CD14-positive monocyte (primary cell): Measurements from ENCODE around the gene MUC5AC. TPM values are rescaled to one million over a fixed set of nuclear protein-coding genes. Genes with fewer than 3 reads are reported as not detected.

Source experiments
- DNase-seq, 3 donors: peaks; one replicate each; pipeline ENCODE4 v3.0.0-alpha.2; 2011 to 2022
- H2AFZ ChIP-seq: 2 replicates; pipeline ENCODE4 v1.6.0; 2012; ENCODE audit warnings: mild to moderate bottlenecking, low read depth, low read length, inconsistent platforms; ENCODE audit not compliant: insufficient read depth, poor library complexity, severe bottlenecking
- H3K27ac ChIP-seq, 2 donors: 1 replicate in 1 of 2; 2 replicates in 1 of 2; pipeline ENCODE4 v1.5.1; 2012 to 2013; ENCODE audit warnings: low read length in 2 of 2, control low read depth in 1 of 2, inconsistent platforms in 1 of 2, low read depth in 1 of 2, mild to moderate bottlenecking in 1 of 2
- H3K27me3 ChIP-seq, 2 donors: one replicate each; pipeline versions ENCODE4 v1.6.0 to v1.6.1; 2011 to 2013; ENCODE audit warnings: low read length in 2 of 2; ENCODE audit not compliant: control insufficient read depth in 2 of 2, insufficient read depth in 2 of 2
- H3K36me3 ChIP-seq, 2 donors: replicated peaks in 1 of 2; 1 replicate in 1 of 2; 2 replicates in 1 of 2; pipeline versions ENCODE4 v1.5.1 to v1.6.1; 2012 to 2013; ENCODE audit warnings: low read length in 2 of 2, control low read depth in 1 of 2, inconsistent platforms in 1 of 2, mild to moderate bottlenecking in 1 of 2; ENCODE audit not compliant: insufficient read depth in 2 of 2, control insufficient read depth in 1 of 2
- H3K4me1 ChIP-seq, 2 donors: 1 replicate in 1 of 2; 2 replicates in 1 of 2; pipeline versions ENCODE4 v1.5.1 to v1.6.1; 2012 to 2013; ENCODE audit warnings: low read length in 2 of 2, control low read depth in 1 of 2, inconsistent platforms in 1 of 2, mild to moderate bottlenecking in 1 of 2, moderate library complexity in 1 of 2; ENCODE audit not compliant: insufficient read depth in 2 of 2, control insufficient read depth in 1 of 2
- H3K4me2 ChIP-seq: replicated peaks from 2 replicates; pipeline ENCODE3; 2012; ENCODE audit warnings: low read length, moderate library complexity, mild to moderate bottlenecking; ENCODE audit not compliant: poor library complexity, severe bottlenecking; ENCODE audit errors: extremely low read depth
- H3K4me3 ChIP-seq, 3 experiments: fragments of 200-600 bp in 1 of 3; sonication (generic) in 1 of 3; replicated peaks in 1 of 3; 1 replicate in 2 of 3; 2 replicates in 1 of 3; pipeline ENCODE4 v1.5.1; 2011 to 2013; ENCODE audit warnings: low read length in 3 of 3, mild to moderate bottlenecking in 3 of 3, control low read depth in 2 of 3, low read depth in 2 of 3, inconsistent platforms in 1 of 3, moderate library complexity in 1 of 3
- H3K79me2 ChIP-seq: 2 replicates; pipeline ENCODE4 v1.6.0; 2012; ENCODE audit warnings: mild to moderate bottlenecking, control low read depth, inconsistent platforms, low read length, moderate library complexity; ENCODE audit not compliant: insufficient read depth
- H3K9ac ChIP-seq: 2 replicates; pipeline ENCODE4 v1.6.0; 2017; ENCODE audit warnings: low read length, mild to moderate bottlenecking; ENCODE audit not compliant: insufficient read depth, poor library complexity, severe bottlenecking
- H3K9me3 ChIP-seq, 2 donors: replicated peaks in 1 of 2; 1 replicate in 1 of 2; 2 replicates in 1 of 2; pipeline versions ENCODE4 v1.5.1 to v1.6.1; 2012 to 2013; ENCODE audit warnings: low read length in 2 of 2, control low read depth in 1 of 2; ENCODE audit not compliant: control insufficient read depth in 1 of 2, insufficient read depth in 1 of 2
- H4K20me1 ChIP-seq: 2 replicates; pipeline ENCODE4 v1.6.0; 2012; ENCODE audit warnings: mild to moderate bottlenecking, low read length, control low read depth, moderate library complexity; ENCODE audit not compliant: insufficient read depth
- H3K27ac Mint-ChIP-seq, 7 donors: one replicate each; pipeline ENCODE4 v1.8.0; 2020; ENCODE audit warnings: mild to moderate bottlenecking in 7 of 7, mixed read lengths in 7 of 7, moderate library complexity in 6 of 7, inconsistent platforms in 2 of 7
- H3K27me3 Mint-ChIP-seq, 3 donors: one replicate each; pipeline ENCODE4 v1.8.0; 2021 to 2022; ENCODE audit warnings: low read depth in 3 of 3, mild to moderate bottlenecking in 3 of 3, mixed read lengths in 3 of 3, moderate library complexity in 3 of 3, inconsistent platforms in 1 of 3
- H3K36me3 Mint-ChIP-seq, 2 donors: one replicate each; pipeline ENCODE4 v1.8.0; 2020; ENCODE audit warnings: mixed read lengths in 2 of 2, inconsistent platforms in 1 of 2, mild to moderate bottlenecking in 1 of 2
- H3K4me1 Mint-ChIP-seq: one replicate; pipeline ENCODE4 v1.8.0; 2020; ENCODE audit warnings: mild to moderate bottlenecking, mixed read lengths
- H3K4me3 Mint-ChIP-seq, 2 donors: one replicate each; pipeline ENCODE4 v1.8.0; 2020; ENCODE audit warnings: mild to moderate bottlenecking in 2 of 2, mixed read lengths in 2 of 2, moderate library complexity in 1 of 2
- H3K9me3 Mint-ChIP-seq, 7 donors: one replicate each; pipeline ENCODE4 v1.8.0; 2020 to 2022; ENCODE audit warnings: mixed read lengths in 7 of 7, mild to moderate bottlenecking in 6 of 7, moderate library complexity in 6 of 7, inconsistent platforms in 2 of 7
- WGBS: methylation state at CpG from one replicate; pipeline ENCODE4 v1.1.5; 2013; ENCODE audit warnings: missing lambda C conversion rate; ENCODE audit not compliant: insufficient coverage; 5-methylcytosine and 5-hydroxymethylcytosine counted together
- intact Hi-C, 2 donors: fragments of 100-400 bp; cut with micrococcal nuclease; formaldehyde crosslinking; loops; one replicate each; pipeline versions ENCODE4 v1.15.0 to v1.15.1; 2023
- polyA plus RNA-seq, 3 donors: library from polyadenylated mRNA; depleted of rRNA in 1 of 3; unstranded in 2 of 3; stranded (reverse) in 1 of 3; fragments of 300-500 nt in 2 of 3; fragments of >200 nt in 1 of 3; fragmentation: Illumina TruSeq in 2 of 3; gene quantifications; 1 replicate in 2 of 3; 2 replicates in 1 of 3; pipeline ENCODE4 v1.2.3, GENCODE V29; 2012 to 2021
- TF ChIP-seq, protein P1 (sequence below): fragments of 200-600 bp; IDR thresholded peaks from one replicate; pipeline ENCODE4 v1.8.0; 2022; ENCODE audit warnings: antibody characterized with exemption, mild to moderate bottlenecking

The MUC5AC gene
- polyA plus RNA-seq, 3 donors: not detected

DNA sequence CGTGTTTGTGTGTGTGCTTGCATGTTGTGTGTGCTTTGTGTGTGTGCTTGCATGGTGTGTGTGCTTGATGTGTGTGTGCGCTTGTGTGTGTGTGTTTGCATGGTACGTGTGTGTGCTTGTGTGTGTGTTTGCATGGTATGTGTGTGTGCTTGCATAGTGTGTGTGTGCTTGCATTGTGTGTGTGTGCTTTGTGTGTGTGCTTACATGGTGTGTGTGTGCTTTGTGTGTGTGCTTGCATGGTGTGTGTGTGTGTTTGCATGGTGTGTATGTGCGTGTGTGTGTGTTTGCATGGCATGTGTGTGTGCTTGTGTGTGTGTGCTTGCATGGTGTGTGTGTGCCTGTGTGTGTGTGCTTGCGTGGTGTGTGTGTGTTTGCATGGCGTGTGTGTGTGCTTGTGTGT lies 10.0 kb upstream of the MUC5AC start:
- H3K27ac Mint-ChIP-seq: no peak overlapping the region
- H3K4me3 Mint-ChIP-seq: no peak overlapping the region
- H3K4me3 ChIP-seq: no peak overlapping the region
- no peak overlapping the region for H3K9ac ChIP-seq
- no peak overlapping the region for H3K27ac ChIP-seq
- no peak overlapping the region for H2AFZ ChIP-seq
- no peaks in the 10 kb centered on the region for H3K79me2 ChIP-seq
- peaks cover 0 to 11% of the 10 kb centered on the region in 2 donors for H3K9me3 ChIP-seq
- no peak for DNase-seq
- H3K9me3 Mint-ChIP-seq: peaks cover 12 to 22% (median 19%) of the 10 kb centered on the region in 7 donors
- peaks cover 1 to 14% (median 13%) of the 10 kb centered on the region in 3 donors for H3K27me3 Mint-ChIP-seq
- no peaks in the 10 kb centered on the region for H3K4me1 ChIP-seq
- peaks cover 4% of the 10 kb centered on the region for H3K4me1 Mint-ChIP-seq
- intact Hi-C loops: no loop called here
- no peak overlapping the region for H3K4me2 ChIP-seq
- H3K36me3 Mint-ChIP-seq: no peaks in the 10 kb centered on the region
- no peaks in the 10 kb centered on the region for H4K20me1 ChIP-seq
- 97% methylated on average over 6 of the region's 6 CpGs for WGBS
- TF ChIP-seq, protein P1, sequence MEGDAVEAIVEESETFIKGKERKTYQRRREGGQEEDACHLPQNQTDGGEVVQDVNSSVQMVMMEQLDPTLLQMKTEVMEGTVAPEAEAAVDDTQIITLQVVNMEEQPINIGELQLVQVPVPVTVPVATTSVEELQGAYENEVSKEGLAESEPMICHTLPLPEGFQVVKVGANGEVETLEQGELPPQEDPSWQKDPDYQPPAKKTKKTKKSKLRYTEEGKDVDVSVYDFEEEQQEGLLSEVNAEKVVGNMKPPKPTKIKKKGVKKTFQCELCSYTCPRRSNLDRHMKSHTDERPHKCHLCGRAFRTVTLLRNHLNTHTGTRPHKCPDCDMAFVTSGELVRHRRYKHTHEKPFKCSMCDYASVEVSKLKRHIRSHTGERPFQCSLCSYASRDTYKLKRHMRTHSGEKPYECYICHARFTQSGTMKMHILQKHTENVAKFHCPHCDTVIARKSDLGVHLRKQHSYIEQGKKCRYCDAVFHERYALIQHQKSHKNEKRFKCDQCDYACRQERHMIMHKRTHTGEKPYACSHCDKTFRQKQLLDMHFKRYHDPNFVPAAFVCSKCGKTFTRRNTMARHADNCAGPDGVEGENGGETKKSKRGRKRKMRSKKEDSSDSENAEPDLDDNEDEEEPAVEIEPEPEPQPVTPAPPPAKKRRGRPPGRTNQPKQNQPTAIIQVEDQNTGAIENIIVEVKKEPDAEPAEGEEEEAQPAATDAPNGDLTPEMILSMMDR: no peak
- no peaks in the 10 kb centered on the region for H3K36me3 ChIP-seq
- H3K27me3 ChIP-seq: no peaks in the 10 kb centered on the region

DNA sequence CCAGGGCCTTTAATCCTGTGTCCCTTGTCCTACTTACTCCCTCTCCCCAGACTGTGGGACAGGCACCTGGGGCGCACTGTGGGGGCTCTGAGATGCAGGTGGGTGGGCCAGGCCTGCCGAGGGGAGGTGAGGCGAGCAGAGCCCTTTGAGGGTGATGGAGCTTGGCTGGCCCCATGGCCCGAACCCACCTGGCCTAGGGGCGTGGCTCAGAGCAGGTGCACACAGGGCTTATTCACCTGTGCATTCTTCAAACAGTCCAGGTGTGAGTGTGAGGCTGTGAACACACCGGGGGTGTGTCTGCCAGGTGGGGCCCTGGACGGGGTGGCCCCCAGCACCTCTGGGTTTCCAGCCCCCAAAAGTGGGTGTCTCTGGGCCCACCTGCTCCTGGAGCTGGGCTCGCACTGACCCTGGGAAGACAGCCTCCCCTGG lies 9.0 kb upstream of the MUC5AC start:
- Histone ChIP-seq H2AFZ (no peak overlapping the region), H3K9ac (no peak overlapping the region), H4K20me1 (no peaks in the 10 kb centered on the region), H3K27me3 (no peaks in the 10 kb centered on the region), H3K4me2 (no peak overlapping the region), H3K4me1 (no peaks in the 10 kb centered on the region), H3K27ac (no peak overlapping the region), H3K9me3 (peaks cover 0 to 11% of the 10 kb centered on the region in 2 donors), H3K36me3 (no peaks in the 10 kb centered on the region), H3K4me3 (no peak overlapping the region), H3K79me2 (no peaks in the 10 kb centered on the region)
- WGBS: 98% methylated on average over 8 of the region's 8 CpGs
- Mint-ChIP-seq H3K36me3 (no peaks in the 10 kb centered on the region), H3K4me1 (peaks cover 4% of the 10 kb centered on the region), H3K27ac (no peak overlapping the region), H3K9me3 (peaks cover 8 to 15% (median 14%) of the 10 kb centered on the region in 7 donors), H3K27me3 (peaks cover 1 to 14% (median 13%) of the 10 kb centered on the region in 3 donors), H3K4me3 (no peak overlapping the region)
- TF ChIP-seq, protein P1: no peak
- intact Hi-C loops: no loop called here
- peak in 1 of 3 donors; percentile 0 for DNase-seq
